Caco-2 (cell line): ENCODE measurements around the gene CALML5. TPM values are rescaled to one million over a fixed set of nuclear protein-coding genes. Genes with fewer than 3 reads are reported as not detected.

Source experiments
- Bru-seq: library from RNA; stranded (reverse); fragments of 400-500 nt; gene quantifications from one replicate; lab custom pipeline; 2021; lab: Mats Ljungman, UMichigan
- BruChase-seq, 2 experiments: library from RNA; stranded (reverse); fragments of 400-500 nt; gene quantifications; one replicate each; lab custom pipeline; 2021; lab: Mats Ljungman, UMichigan
- BruUV-seq: library from RNA; stranded (reverse); fragments of 400-500 nt; replicated peaks from 2 replicates; lab custom pipeline; 2021; lab: Mats Ljungman, UMichigan
- CTCF ChIA-PET: fragments of 300-600 bp; sonication (Branson Sonifier 250); formaldehyde crosslinking; loops from one replicate; lab custom pipeline; 2022; ENCODE audit warnings: antibody characterized with exemption; lab: Charles Lee
- POLR2A ChIA-PET: fragments of 300-600 bp; sonication (Branson Sonifier 250); formaldehyde crosslinking; loops from one replicate; lab custom pipeline; 2022; ENCODE audit warnings: antibody characterized with exemption; lab: Charles Lee
- DNase-seq, 2 experiments: peaks; one replicate each; pipeline versions ENCODE4 v3.0.0 to v3.0.0-alpha.2; 2020 to 2022
- H3K27me3 ChIP-seq: replicated peaks from 2 replicates; pipeline ENCODE4 v1.6.0; 2011; ENCODE audit warnings: low read length; ENCODE audit not compliant: control insufficient read depth, insufficient read depth
- H3K36me3 ChIP-seq: 2 replicates; pipeline ENCODE4 v1.5.1; 2011; ENCODE audit warnings: low read length; ENCODE audit not compliant: control insufficient read depth, insufficient read depth
- H3K4me1 ChIP-seq: fragments of 250-450 bp; sonication (Bioruptor Pico); 2 replicates; pipeline ENCODE4 v1.5.1; 2020; ENCODE audit warnings: mild to moderate bottlenecking
- H3K4me3 ChIP-seq: 2 replicates; pipeline ENCODE4 v1.5.1; 2011; ENCODE audit warnings: low read depth, mild to moderate bottlenecking, control low read depth, low read length
- H3K9me3 ChIP-seq: fragments of 250-450 bp; sonication (Bioruptor Pico); 2 replicates; pipeline ENCODE4 v1.5.1; 2020; ENCODE audit warnings: mild to moderate bottlenecking, moderate library complexity
- H3K27ac Mint-ChIP-seq: one replicate; pipeline ENCODE4 v1.8.0; 2022; ENCODE audit warnings: mixed read lengths; ENCODE audit not compliant: unreplicated experiment
- H3K27me3 Mint-ChIP-seq: one replicate; pipeline ENCODE4 v1.8.0; 2022; ENCODE audit warnings: mixed read lengths; ENCODE audit not compliant: insufficient read depth, unreplicated experiment
- H3K36me3 Mint-ChIP-seq: one replicate; pipeline ENCODE4 v1.8.0; 2022; ENCODE audit warnings: mild to moderate bottlenecking, mixed read lengths; ENCODE audit not compliant: insufficient read depth, unreplicated experiment
- H3K4me1 Mint-ChIP-seq: one replicate; pipeline ENCODE4 v1.8.0; 2022; ENCODE audit warnings: low read depth, mixed read lengths; ENCODE audit not compliant: unreplicated experiment
- H3K4me3 Mint-ChIP-seq: one replicate; pipeline ENCODE4 v1.8.0; 2022; ENCODE audit warnings: mild to moderate bottlenecking, moderate library complexity, mixed read lengths; ENCODE audit not compliant: unreplicated experiment
- H3K9me3 Mint-ChIP-seq: one replicate; pipeline ENCODE4 v1.8.0; 2022; ENCODE audit warnings: mixed read lengths; ENCODE audit not compliant: unreplicated experiment
- intact Hi-C: fragments of 100-400 bp; cut with micrococcal nuclease; formaldehyde crosslinking; loops from one replicate; pipeline ENCODE4 v1.10.0; 2022; ENCODE audit not compliant: unreplicated experiment
- long read RNA-seq: library from polyadenylated mRNA; stranded (forward); transcript quantifications from one replicate; pipeline ENCODE4 v2.0.0, GENCODE V29; 2022
- total RNA-seq: library from RNA; stranded (reverse); gene quantifications from 2 replicates; pipeline ENCODE4 v1.2.3, GENCODE V29; 2022
- TF ChIP-seq, protein P1 (sequence below), 2 experiments: fragments of 200-600 bp in 1 of 2; IDR thresholded peaks; 1 replicate in 1 of 2; 2 replicates in 1 of 2; pipeline versions ENCODE4 v1.5.1 to v1.8.0; 2011 to 2022; ENCODE audit warnings: antibody characterized with exemption in 1 of 2, control low read depth in 1 of 2, inconsistent platforms in 1 of 2, low read depth in 1 of 2, low read length in 1 of 2, mild to moderate bottlenecking in 1 of 2, moderate library complexity in 1 of 2; ENCODE audit not compliant: insufficient read depth in 1 of 2, severe bottlenecking in 1 of 2, unreplicated experiment in 1 of 2

The CALML5 gene, protein sequence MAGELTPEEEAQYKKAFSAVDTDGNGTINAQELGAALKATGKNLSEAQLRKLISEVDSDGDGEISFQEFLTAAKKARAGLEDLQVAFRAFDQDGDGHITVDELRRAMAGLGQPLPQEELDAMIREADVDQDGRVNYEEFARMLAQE
- total RNA-seq (not detected in 2 replicates), Bru-seq, nascent RNA (not detected), BruChase-seq, experiment 1, labeled RNA remaining after a 2-hour chase (not detected), BruChase-seq, experiment 2, labeled RNA remaining after a 6-hour chase (not detected)
- long read RNA-seq = 0 reads

DNA sequence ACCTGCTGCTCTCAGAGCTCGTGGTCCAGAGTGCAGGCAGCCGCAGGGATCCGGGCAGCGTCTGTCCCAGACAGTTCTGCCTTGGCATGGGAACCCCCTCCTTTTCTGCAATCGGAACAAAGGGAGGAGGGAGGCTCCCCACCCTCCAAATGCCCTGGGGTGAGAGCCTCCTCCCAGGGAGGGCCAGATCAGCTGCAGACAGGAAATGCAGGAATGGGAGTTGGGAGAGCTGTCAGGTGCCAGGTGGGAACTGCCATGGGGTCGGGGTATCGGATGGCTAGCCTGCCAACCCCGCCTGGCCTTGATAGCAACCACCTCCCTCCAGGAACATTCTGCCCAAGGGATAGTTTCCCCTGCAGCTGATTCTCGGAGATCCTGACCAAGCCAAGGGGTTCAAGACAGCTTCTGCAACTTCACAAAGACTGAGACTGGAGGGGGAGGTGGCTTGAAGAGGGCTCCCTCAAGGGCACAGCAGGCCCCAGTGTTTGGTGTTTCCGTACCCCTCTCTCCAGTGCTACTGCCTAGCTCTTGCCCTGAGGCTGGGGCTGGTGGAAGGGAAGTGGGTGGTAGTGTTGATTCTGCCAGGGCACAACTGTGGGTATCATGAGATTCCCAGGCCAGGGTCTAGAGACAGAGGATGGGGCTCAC is at the start of gene CALML5:
CALML5 (minus strand) TSS at position 78 of the 648 bp plus-strand sequence. CDS start 132 bp downstream, outside the sequence.
- Histone ChIP-seq H3K9me3 (no peaks in the 10 kb centered on the region), H3K4me1 (peaks cover 47% of the 10 kb centered on the region), H3K27me3 (no peaks in the 10 kb centered on the region), H3K36me3 (no peaks in the 10 kb centered on the region), H3K4me3 (no peak within 1 kb of the TSS)
- no peak within 1 kb of the TSS for H3K4me3 Mint-ChIP-seq
- intact Hi-C loops = loop anchor here (5.0 kb wide), 1 partner anchor 68 kb away; no protein-coding TSS in a partner anchor
- no peak within 1 kb of the TSS for H3K27ac Mint-ChIP-seq
- ChIA-PET POLR2A (interaction anchor here (0.8 to 1.3 kb wide), 2 partner anchors 14 to 53 kb away, joined by 3 to 5 read pairs; no protein-coding TSS in a partner anchor), CTCF (interaction anchor here (1.2 to 1.7 kb wide), 2 partner anchors 124 to 130 kb away, joined by 4 read pairs; no protein-coding TSS in a partner anchor)
- H3K9me3 Mint-ChIP-seq = no peaks in the 10 kb centered on the region
- DNase-seq = peak in 1 of 2 experiments; percentile 25
- H3K27me3 Mint-ChIP-seq = no peaks in the 10 kb centered on the region
- H3K36me3 Mint-ChIP-seq = peaks cover 7% of the 10 kb centered on the region
- TF ChIP-seq, protein P1, sequence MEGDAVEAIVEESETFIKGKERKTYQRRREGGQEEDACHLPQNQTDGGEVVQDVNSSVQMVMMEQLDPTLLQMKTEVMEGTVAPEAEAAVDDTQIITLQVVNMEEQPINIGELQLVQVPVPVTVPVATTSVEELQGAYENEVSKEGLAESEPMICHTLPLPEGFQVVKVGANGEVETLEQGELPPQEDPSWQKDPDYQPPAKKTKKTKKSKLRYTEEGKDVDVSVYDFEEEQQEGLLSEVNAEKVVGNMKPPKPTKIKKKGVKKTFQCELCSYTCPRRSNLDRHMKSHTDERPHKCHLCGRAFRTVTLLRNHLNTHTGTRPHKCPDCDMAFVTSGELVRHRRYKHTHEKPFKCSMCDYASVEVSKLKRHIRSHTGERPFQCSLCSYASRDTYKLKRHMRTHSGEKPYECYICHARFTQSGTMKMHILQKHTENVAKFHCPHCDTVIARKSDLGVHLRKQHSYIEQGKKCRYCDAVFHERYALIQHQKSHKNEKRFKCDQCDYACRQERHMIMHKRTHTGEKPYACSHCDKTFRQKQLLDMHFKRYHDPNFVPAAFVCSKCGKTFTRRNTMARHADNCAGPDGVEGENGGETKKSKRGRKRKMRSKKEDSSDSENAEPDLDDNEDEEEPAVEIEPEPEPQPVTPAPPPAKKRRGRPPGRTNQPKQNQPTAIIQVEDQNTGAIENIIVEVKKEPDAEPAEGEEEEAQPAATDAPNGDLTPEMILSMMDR (IDR thresholded peaks at IDR 0.05; ENCODE audit: insufficient read depth in 1 of 2, low read depth in 1 of 2, low read length in 1 of 2, severe bottlenecking in 1 of 2, unreplicated experiment in 1 of 2) = no peak
- H3K4me1 Mint-ChIP-seq = peaks cover 27% of the 10 kb centered on the region
- BruUV-seq = no TSS peak

GRCh38 chr10:5547931-5548660 is 48.7 kb upstream of the CALML5 start:
- TF ChIP-seq, protein P1 (IDR thresholded peaks at IDR 0.05; ENCODE audit: insufficient read depth in 1 of 2, low read depth in 1 of 2, low read length in 1 of 2, severe bottlenecking in 1 of 2, unreplicated experiment in 1 of 2) = no peak
- CTCF ChIA-PET = interaction anchor here (0.6 to 1.5 kb wide), 5 partner anchors 19 to 450 kb away, joined by 4 to 9 read pairs (median 5); no protein-coding TSS in a partner anchor
- POLR2A ChIA-PET = interaction anchor here (0.9 to 1.8 kb wide), 6 partner anchors 19 to 102 kb away, joined by 4 to 14 read pairs (median 5); no protein-coding TSS in a partner anchor
- H3K4me1 ChIP-seq = peaks cover 65% of the 10 kb centered on the region
- H3K9me3 ChIP-seq = peaks cover 4% of the 10 kb centered on the region
- Mint-ChIP-seq H3K4me3 (no peak overlapping the region), H3K27me3 (no peaks in the 10 kb centered on the region), H3K4me1 (peaks cover 21% of the 10 kb centered on the region), H3K27ac (no peak overlapping the region), H3K9me3 (no peaks in the 10 kb centered on the region), H3K36me3 (no peaks in the 10 kb centered on the region)
- no peaks in the 10 kb centered on the region for H3K36me3 ChIP-seq
- no peak overlapping the region for H3K4me3 ChIP-seq
- intact Hi-C loops = loop anchor here (1.0 to 2.0 kb wide), 2 partner anchors 19 to 30 kb away; no protein-coding TSS in a partner anchor
- peak; percentile 65 to 75 for DNase-seq
- no peaks in the 10 kb centered on the region for H3K27me3 ChIP-seq
- BruUV-seq = no TSS peak

- Mint-ChIP-seq H3K4me3 (no peak overlapping the region), H3K9me3 (no peaks in the 10 kb centered on the region), H3K27me3 (no peaks in the 10 kb centered on the region), H3K4me1 (peaks cover 17% of the 10 kb centered on the region), H3K27ac (no peak overlapping the region), H3K36me3 (no peaks in the 10 kb centered on the region)
- TSS peak; percentile 63 for BruUV-seq
- Histone ChIP-seq H3K36me3 (no peaks in the 10 kb centered on the region), H3K4me3 (no peak overlapping the region), H3K4me1 (peaks cover 65% of the 10 kb centered on the region), H3K9me3 (peaks cover 6% of the 10 kb centered on the region), H3K27me3 (no peaks in the 10 kb centered on the region)
- ChIA-PET CTCF (interaction anchor here (0.6 to 1.5 kb wide), 3 partner anchors 20 to 451 kb away, joined by 5 to 6 read pairs (median 5); no protein-coding TSS in a partner anchor), POLR2A (interaction anchor here (0.9 to 1.8 kb wide), 3 partner anchors 18 to 101 kb away, joined by 4 to 14 read pairs (median 6); no protein-coding TSS in a partner anchor)
- intact Hi-C loops = no loop called here
- no peak for DNase-seq
- TF ChIP-seq, protein P1 (IDR thresholded peaks at IDR 0.05; ENCODE audit: insufficient read depth in 1 of 2, low read depth in 1 of 2, low read length in 1 of 2, severe bottlenecking in 1 of 2, unreplicated experiment in 1 of 2) = no peak
These were observed 48.2 kb upstream of the CALML5 start for GRCh38 chr10:5547681-5547930.
